Epithelial cell of proximal tubule (primary cell): ENCODE data around the gene RAB2B. TPM values are rescaled to one million over a fixed set of nuclear protein-coding genes. Genes with fewer than 3 reads are reported as not detected.

Experiments
- DNase-seq: peaks from one replicate; pipeline ENCODE4 v3.0.0-alpha.2; 2011; ENCODE audit warnings: low read depth
- H3K4me3 ChIP-seq: 2 replicates; pipeline ENCODE4 v1.5.1; 2011; ENCODE audit warnings: low read depth, mild to moderate bottlenecking, low read length
- CTCF ChIP-seq: conservative IDR thresholded peaks from 2 replicates; pipeline ENCODE4 v1.5.1; 2012; ENCODE audit warnings: low read depth, mild to moderate bottlenecking, low read length
- total RNA-seq: library from RNA; depleted of rRNA; stranded (reverse); fragments of >200 nt; gene quantifications from 2 replicates; pipeline ENCODE4 v1.2.3, GENCODE V29; 2015

Gene RAB2B
- total RNA-seq, 1 donor from 2014 or later, result 11.7 TPM

GRCh38 chr14:21428930-21429329 lies 47.8 kb downstream of the RAB2B start:
- TF ChIP-seq CTCF, result no peak
- no peak overlapping the region for H3K4me3 ChIP-seq
- no peak for DNase-seq

GRCh38 chr14:21426692-21427091 lies 50.1 kb downstream of the RAB2B start:
- no peak overlapping the region for H3K4me3 ChIP-seq
- DNase-seq, result no peak
- TF ChIP-seq CTCF, result no peak

GRCh38 chr14:21419528-21419927 lies 57.2 kb downstream of the RAB2B start:
- TF ChIP-seq CTCF, result no peak
- H3K4me3 ChIP-seq, result no peak overlapping the region
- no peak for DNase-seq

- H3K4me3 ChIP-seq, result no peak overlapping the region
- no peak for TF ChIP-seq CTCF
- DNase-seq, result no peak
These were observed 61.4 kb downstream of the RAB2B start for GRCh38 chr14:21415329-21415728.

GRCh38 chr14:21414137-21414631 lies 62.6 kb downstream of the RAB2B start:
- H3K4me3 ChIP-seq, result no peak overlapping the region
- no peak for DNase-seq
- TF ChIP-seq CTCF, result no peak

Other genes starting within 250 kb of the RAB2B start
- gene HNRNPC, start 207.5 kb downstream of the RAB2B start, total RNA-seq, result 755 and 938 TPM in 2 replicates
- 0.07 TPM in 1 of 2 replicates, not detected in the other for gene RPGRIP1, start 196.9 kb downstream of the RAB2B start, total RNA-seq
- gene SUPT16H, start 92.9 kb downstream of the RAB2B start, total RNA-seq, result 74.7 and 107 TPM in 2 replicates
- 43.9 and 50.1 TPM in 2 replicates for gene CHD8, start 20.8 kb downstream of the RAB2B start, total RNA-seq
- 28.2 and 28.8 TPM in 2 replicates for gene TOX4, start 236 bp upstream of the RAB2B start, total RNA-seq
- gene METTL3, start 34.4 kb upstream of the RAB2B start, total RNA-seq, result 78.9 and 81.7 TPM in 2 replicates
- 12.1 and 29.7 TPM in 2 replicates for gene SALL2, start 49.4 kb upstream of the RAB2B start, total RNA-seq
- gene OR10G3, start 103.1 kb upstream of the RAB2B start, total RNA-seq, result not detected in 2 replicates
- not detected in 2 replicates for gene OR10G2, start 158.0 kb upstream of the RAB2B start, total RNA-seq
- gene OR4E2, start 176.9 kb upstream of the RAB2B start, total RNA-seq, result not detected in 2 replicates
- not detected in 2 replicates for gene OR4E1, start 196.9 kb upstream of the RAB2B start, total RNA-seq